A673 (cell line): ENCODE measurements around the gene SLC1A6.

Experiments used
- EZH2 ChIP-seq: fragments of 200-600 bp; sonication (generic); IDR thresholded peaks from 2 replicates; pipeline ENCODE4 v1.6.1; 2017; ENCODE audit warnings: borderline replicate concordance, low read depth, mild to moderate bottlenecking, mixed read lengths, antibody characterized with exemption, low read length; ENCODE audit not compliant: poor library complexity, severe bottlenecking
- TF ChIP-seq, protein P1 (sequence below): fragments of 300-800, 200-600 bp; sonication (generic); conservative IDR thresholded peaks from 2 replicates; pipeline ENCODE4 v1.5.1; 2017; ENCODE audit warnings: low read depth, mild to moderate bottlenecking, antibody characterized with exemption, low read length, moderate library complexity, mixed read lengths

DNA sequence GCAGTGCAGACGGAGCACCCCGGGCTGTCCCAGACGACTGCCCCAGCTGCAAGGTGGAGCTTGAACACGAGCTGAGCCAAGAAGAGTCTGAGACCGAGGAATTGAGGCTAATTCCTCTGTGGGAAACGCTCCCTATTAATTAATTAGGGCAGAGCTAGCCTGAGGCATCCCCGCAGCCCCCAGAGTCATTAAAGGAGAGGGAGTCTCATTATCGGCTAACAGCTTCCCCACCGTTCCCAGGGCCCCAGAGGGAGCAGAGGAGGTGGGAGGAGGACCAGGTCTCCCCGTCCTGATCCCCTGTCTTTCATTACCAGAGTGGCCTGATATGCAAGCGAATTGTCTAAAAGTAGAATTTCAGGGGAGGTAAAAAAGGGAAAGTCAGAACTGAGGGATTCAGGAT is 13.1 kb upstream of the SLC1A6 start:
- TF ChIP-seq EZH2 = no peak
- TF ChIP-seq, protein P1, sequence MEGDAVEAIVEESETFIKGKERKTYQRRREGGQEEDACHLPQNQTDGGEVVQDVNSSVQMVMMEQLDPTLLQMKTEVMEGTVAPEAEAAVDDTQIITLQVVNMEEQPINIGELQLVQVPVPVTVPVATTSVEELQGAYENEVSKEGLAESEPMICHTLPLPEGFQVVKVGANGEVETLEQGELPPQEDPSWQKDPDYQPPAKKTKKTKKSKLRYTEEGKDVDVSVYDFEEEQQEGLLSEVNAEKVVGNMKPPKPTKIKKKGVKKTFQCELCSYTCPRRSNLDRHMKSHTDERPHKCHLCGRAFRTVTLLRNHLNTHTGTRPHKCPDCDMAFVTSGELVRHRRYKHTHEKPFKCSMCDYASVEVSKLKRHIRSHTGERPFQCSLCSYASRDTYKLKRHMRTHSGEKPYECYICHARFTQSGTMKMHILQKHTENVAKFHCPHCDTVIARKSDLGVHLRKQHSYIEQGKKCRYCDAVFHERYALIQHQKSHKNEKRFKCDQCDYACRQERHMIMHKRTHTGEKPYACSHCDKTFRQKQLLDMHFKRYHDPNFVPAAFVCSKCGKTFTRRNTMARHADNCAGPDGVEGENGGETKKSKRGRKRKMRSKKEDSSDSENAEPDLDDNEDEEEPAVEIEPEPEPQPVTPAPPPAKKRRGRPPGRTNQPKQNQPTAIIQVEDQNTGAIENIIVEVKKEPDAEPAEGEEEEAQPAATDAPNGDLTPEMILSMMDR = no peak
